CD14-positive monocyte (primary cell): Measurements from ENCODE around the gene HCN3. TPM values are rescaled to one million over a fixed set of nuclear protein-coding genes. Genes with fewer than 3 reads are reported as not detected.

Experiments
- DNase-seq, 3 donors: peaks; one replicate each; pipeline ENCODE4 v3.0.0-alpha.2; 2011 to 2022
- H2AFZ ChIP-seq: 2 replicates; pipeline ENCODE4 v1.6.0; 2012; ENCODE audit warnings: mild to moderate bottlenecking, low read depth, low read length, inconsistent platforms; ENCODE audit not compliant: insufficient read depth, poor library complexity, severe bottlenecking
- H3K27ac ChIP-seq, 2 donors: 1 replicate in 1 of 2; 2 replicates in 1 of 2; pipeline ENCODE4 v1.5.1; 2012 to 2013; ENCODE audit warnings: low read length in 2 of 2, control low read depth in 1 of 2, inconsistent platforms in 1 of 2, low read depth in 1 of 2, mild to moderate bottlenecking in 1 of 2
- H3K27me3 ChIP-seq, 2 donors: one replicate each; pipeline versions ENCODE4 v1.6.0 to v1.6.1; 2011 to 2013; ENCODE audit warnings: low read length in 2 of 2; ENCODE audit not compliant: control insufficient read depth in 2 of 2, insufficient read depth in 2 of 2
- H3K36me3 ChIP-seq, 2 donors: replicated peaks in 1 of 2; 1 replicate in 1 of 2; 2 replicates in 1 of 2; pipeline versions ENCODE4 v1.5.1 to v1.6.1; 2012 to 2013; ENCODE audit warnings: low read length in 2 of 2, control low read depth in 1 of 2, inconsistent platforms in 1 of 2, mild to moderate bottlenecking in 1 of 2; ENCODE audit not compliant: insufficient read depth in 2 of 2, control insufficient read depth in 1 of 2
- H3K4me1 ChIP-seq, 2 donors: 1 replicate in 1 of 2; 2 replicates in 1 of 2; pipeline versions ENCODE4 v1.5.1 to v1.6.1; 2012 to 2013; ENCODE audit warnings: low read length in 2 of 2, control low read depth in 1 of 2, inconsistent platforms in 1 of 2, mild to moderate bottlenecking in 1 of 2, moderate library complexity in 1 of 2; ENCODE audit not compliant: insufficient read depth in 2 of 2, control insufficient read depth in 1 of 2
- H3K4me2 ChIP-seq: replicated peaks from 2 replicates; pipeline ENCODE3; 2012; ENCODE audit warnings: low read length, moderate library complexity, mild to moderate bottlenecking; ENCODE audit not compliant: poor library complexity, severe bottlenecking; ENCODE audit errors: extremely low read depth
- H3K4me3 ChIP-seq, 3 experiments: fragments of 200-600 bp in 1 of 3; sonication (generic) in 1 of 3; replicated peaks in 1 of 3; 1 replicate in 2 of 3; 2 replicates in 1 of 3; pipeline ENCODE4 v1.5.1; 2011 to 2013; ENCODE audit warnings: low read length in 3 of 3, mild to moderate bottlenecking in 3 of 3, control low read depth in 2 of 3, low read depth in 2 of 3, inconsistent platforms in 1 of 3, moderate library complexity in 1 of 3
- H3K79me2 ChIP-seq: 2 replicates; pipeline ENCODE4 v1.6.0; 2012; ENCODE audit warnings: mild to moderate bottlenecking, control low read depth, inconsistent platforms, low read length, moderate library complexity; ENCODE audit not compliant: insufficient read depth
- H3K9ac ChIP-seq: 2 replicates; pipeline ENCODE4 v1.6.0; 2017; ENCODE audit warnings: low read length, mild to moderate bottlenecking; ENCODE audit not compliant: insufficient read depth, poor library complexity, severe bottlenecking
- H3K9me3 ChIP-seq, 2 donors: replicated peaks in 1 of 2; 1 replicate in 1 of 2; 2 replicates in 1 of 2; pipeline versions ENCODE4 v1.5.1 to v1.6.1; 2012 to 2013; ENCODE audit warnings: low read length in 2 of 2, control low read depth in 1 of 2; ENCODE audit not compliant: control insufficient read depth in 1 of 2, insufficient read depth in 1 of 2
- H4K20me1 ChIP-seq: 2 replicates; pipeline ENCODE4 v1.6.0; 2012; ENCODE audit warnings: mild to moderate bottlenecking, low read length, control low read depth, moderate library complexity; ENCODE audit not compliant: insufficient read depth
- H3K27ac Mint-ChIP-seq, 7 donors: one replicate each; pipeline ENCODE4 v1.8.0; 2020; ENCODE audit warnings: mild to moderate bottlenecking in 7 of 7, mixed read lengths in 7 of 7, moderate library complexity in 6 of 7, inconsistent platforms in 2 of 7
- H3K27me3 Mint-ChIP-seq, 3 donors: one replicate each; pipeline ENCODE4 v1.8.0; 2021 to 2022; ENCODE audit warnings: low read depth in 3 of 3, mild to moderate bottlenecking in 3 of 3, mixed read lengths in 3 of 3, moderate library complexity in 3 of 3, inconsistent platforms in 1 of 3
- H3K36me3 Mint-ChIP-seq, 2 donors: one replicate each; pipeline ENCODE4 v1.8.0; 2020; ENCODE audit warnings: mixed read lengths in 2 of 2, inconsistent platforms in 1 of 2, mild to moderate bottlenecking in 1 of 2
- H3K4me1 Mint-ChIP-seq: one replicate; pipeline ENCODE4 v1.8.0; 2020; ENCODE audit warnings: mild to moderate bottlenecking, mixed read lengths
- H3K4me3 Mint-ChIP-seq, 2 donors: one replicate each; pipeline ENCODE4 v1.8.0; 2020; ENCODE audit warnings: mild to moderate bottlenecking in 2 of 2, mixed read lengths in 2 of 2, moderate library complexity in 1 of 2
- H3K9me3 Mint-ChIP-seq, 7 donors: one replicate each; pipeline ENCODE4 v1.8.0; 2020 to 2022; ENCODE audit warnings: mixed read lengths in 7 of 7, mild to moderate bottlenecking in 6 of 7, moderate library complexity in 6 of 7, inconsistent platforms in 2 of 7
- CTCF ChIP-seq: fragments of 200-600 bp; IDR thresholded peaks from one replicate; pipeline ENCODE4 v1.8.0; 2022; ENCODE audit warnings: antibody characterized with exemption, mild to moderate bottlenecking
- WGBS: methylation state at CpG from one replicate; pipeline ENCODE4 v1.1.5; 2013; ENCODE audit warnings: missing lambda C conversion rate; ENCODE audit not compliant: insufficient coverage; 5-methylcytosine and 5-hydroxymethylcytosine counted together
- intact Hi-C, 2 donors: fragments of 100-400 bp; cut with micrococcal nuclease; formaldehyde crosslinking; loops; one replicate each; pipeline versions ENCODE4 v1.15.0 to v1.15.1; 2023
- polyA plus RNA-seq, 3 donors: library from polyadenylated mRNA; depleted of rRNA in 1 of 3; unstranded in 2 of 3; stranded (reverse) in 1 of 3; fragments of 300-500 nt in 2 of 3; fragments of >200 nt in 1 of 3; fragmentation: Illumina TruSeq in 2 of 3; gene quantifications; 1 replicate in 2 of 3; 2 replicates in 1 of 3; pipeline ENCODE4 v1.2.3, GENCODE V29; 2012 to 2021

HCN3 gene
- polyA plus RNA-seq, 3 donors: 0.15 to 2.3 TPM; not detected in 1

GRCh38 chr1:155254228-155254713 lies 23.0 kb upstream of the HCN3 start:
- H3K4me1 ChIP-seq: peaks cover 32 to 39% of the 10 kb centered on the region in 2 donors
- peaks cover 3% of the 10 kb centered on the region for H3K79me2 ChIP-seq
- no peak for TF ChIP-seq CTCF
- H3K4me1 Mint-ChIP-seq: peaks cover 34% of the 10 kb centered on the region
- peaks cover 22 to 28% of the 10 kb centered on the region in 2 donors for H3K36me3 Mint-ChIP-seq
- H3K9ac ChIP-seq: peak overlapping the region; percentile 61
- peaks cover 8 to 22% of the 10 kb centered on the region in 2 donors for H3K36me3 ChIP-seq
- H4K20me1 ChIP-seq: no peaks in the 10 kb centered on the region
- peak overlapping the region; percentile 87 to 93 for H3K4me3 Mint-ChIP-seq
- peak overlapping the region; percentile 92 for H2AFZ ChIP-seq
- H3K9me3 Mint-ChIP-seq: no peaks in the 10 kb centered on the region
- H3K4me3 ChIP-seq: peak overlapping the region in 2 of 3 experiments; percentile 78 to 88
- WGBS: 55% methylated on average over 8 of the region's 12 CpGs
- H3K9me3 ChIP-seq: no peaks in the 10 kb centered on the region
- H3K27me3 Mint-ChIP-seq: peaks cover 0 to 5% (median 1%) of the 10 kb centered on the region in 3 donors
- H3K27ac ChIP-seq: no peak overlapping the region
- DNase-seq: no peak
- peak overlapping the region; percentile 97 for H3K4me2 ChIP-seq
- peak overlapping the region in 3 of 7 donors; percentile 36 to 48 (median 42) for H3K27ac Mint-ChIP-seq
- no peaks in the 10 kb centered on the region for H3K27me3 ChIP-seq
- intact Hi-C loops: loop anchor here (5.0 kb wide), 2 partner anchors 68 to 338 kb away; partner anchors contain the start of gene RUSC1 (in 1 of the 2)

GRCh38 chr1:155254714-155255242 lies 22.5 kb upstream of the HCN3 start:
- WGBS: 6% methylated on average over 30 of the region's 35 CpGs
- H3K4me1 Mint-ChIP-seq: peaks cover 34% of the 10 kb centered on the region
- Histone ChIP-seq H4K20me1 (no peaks in the 10 kb centered on the region), H3K79me2 (peaks cover 3% of the 10 kb centered on the region), H3K9me3 (no peaks in the 10 kb centered on the region), H2AFZ (peak overlapping the region; percentile 92), H3K4me1 (peaks cover 32 to 39% of the 10 kb centered on the region in 2 donors), H3K4me3 (peak overlapping the region; percentile 76 to 88 (median 78)), H3K36me3 (peaks cover 8 to 27% of the 10 kb centered on the region in 2 donors), H3K27me3 (no peaks in the 10 kb centered on the region), H3K4me2 (peak overlapping the region; percentile 97), H3K27ac (peak overlapping the region in 1 of 2 donors; percentile 72), H3K9ac (peak overlapping the region; percentile 61)
- no peak for TF ChIP-seq CTCF
- intact Hi-C loops: loop anchor here (5.0 kb wide), 2 partner anchors 68 to 338 kb away; partner anchors contain the start of gene RUSC1 (in 1 of the 2)
- peak overlapping the region in 2 of 7 donors; percentile 36 to 42 for H3K27ac Mint-ChIP-seq
- no peaks in the 10 kb centered on the region for H3K9me3 Mint-ChIP-seq
- H3K27me3 Mint-ChIP-seq: peaks cover 0 to 5% (median 1%) of the 10 kb centered on the region in 3 donors
- peak overlapping the region; percentile 87 to 93 for H3K4me3 Mint-ChIP-seq
- peaks cover 26 to 33% of the 10 kb centered on the region in 2 donors for H3K36me3 Mint-ChIP-seq
- DNase-seq: no peak
